NB4 (cell line): ENCODE results near the gene RRBP1.

Source experiments
- CTCF ChIP-seq: IDR thresholded peaks from one replicate; pipeline ENCODE4 v1.5.1; 2012; ENCODE audit warnings: low read depth, low read length
- MAX ChIP-seq: IDR thresholded peaks from 2 replicates; pipeline ENCODE4 v1.6.1; 2011; ENCODE audit warnings: low read depth, low read length

GRCh38 chr20:17613328-17614175 is 68.5 kb downstream of the RRBP1 start:
- no peak for TF ChIP-seq CTCF
- no peak for TF ChIP-seq MAX
